Endodermal cell (in vitro differentiated cells): ENCODE results near the gene OR5L2. TPM values are rescaled to one million over a fixed set of nuclear protein-coding genes. Genes with fewer than 3 reads are reported as not detected.

Experiments used
- DNase-seq: peaks from one replicate; pipeline ENCODE4 v3.0.0-alpha.2; 2017
- H3K27ac ChIP-seq: 2 replicates; pipeline ENCODE4 v1.5.1; 2013; ENCODE audit warnings: mild to moderate bottlenecking, low read depth, low read length, moderate library complexity
- H3K27me3 ChIP-seq: 2 replicates; pipeline ENCODE4 v1.6.1; 2013; ENCODE audit warnings: mild to moderate bottlenecking, low read length, moderate library complexity; ENCODE audit not compliant: insufficient read depth, control insufficient read depth, poor library complexity, severe bottlenecking
- H3K36me3 ChIP-seq: 2 replicates; pipeline ENCODE4 v1.7.0; 2013; ENCODE audit warnings: mild to moderate bottlenecking, low read length, moderate library complexity; ENCODE audit not compliant: control insufficient read depth, insufficient read depth
- H3K4me1 ChIP-seq: one replicate; pipeline ENCODE4 v1.7.0; 2013; ENCODE audit warnings: low read length; ENCODE audit not compliant: control insufficient read depth, insufficient read depth
- H3K4me3 ChIP-seq: 2 replicates; pipeline ENCODE4 v1.5.1; 2013; ENCODE audit warnings: mild to moderate bottlenecking, low read length, moderate library complexity
- H3K9ac ChIP-seq: 2 replicates; pipeline ENCODE4 v1.6.1; 2013; ENCODE audit warnings: mild to moderate bottlenecking, low read length, moderate library complexity; ENCODE audit not compliant: poor library complexity, severe bottlenecking; ENCODE audit errors: extremely low read depth
- H3K9me3 ChIP-seq: 2 replicates; pipeline ENCODE4 v1.6.1; 2013; ENCODE audit warnings: mild to moderate bottlenecking, low read length, moderate library complexity; ENCODE audit not compliant: control insufficient read depth
- H3K27ac Mint-ChIP-seq: 2 replicates; pipeline ENCODE4 v1.8.0; 2020; ENCODE audit warnings: mixed read lengths
- H3K27me3 Mint-ChIP-seq: 2 replicates; pipeline ENCODE4 v1.8.0; 2021; ENCODE audit warnings: mild to moderate bottlenecking, mixed read lengths; ENCODE audit not compliant: insufficient read depth
- H3K36me3 Mint-ChIP-seq: 2 replicates; pipeline ENCODE4 v1.8.0; 2020; ENCODE audit warnings: low read depth, mixed read lengths
- H3K4me1 Mint-ChIP-seq: 2 replicates; pipeline ENCODE4 v1.8.0; 2020; ENCODE audit warnings: mixed read lengths
- H3K4me3 Mint-ChIP-seq: 2 replicates; pipeline ENCODE4 v1.8.0; 2020; ENCODE audit warnings: mild to moderate bottlenecking, moderate library complexity, mixed read lengths
- H3K9me3 Mint-ChIP-seq: 2 replicates; pipeline ENCODE4 v1.8.0; 2020; ENCODE audit warnings: mild to moderate bottlenecking, mixed read lengths
- CTCF ChIP-seq: fragments of 200-600 bp; sonication (generic); conservative IDR thresholded peaks from 2 replicates; pipeline ENCODE4 v1.5.0; 2021; ENCODE audit warnings: antibody characterized with exemption, mild to moderate bottlenecking
- whole genome bisulfite sequencing, 2 experiments: methylation state at CpG; one replicate each; pipeline versions ENCODE4 v1.1.5 to v1.1.7; 2013; ENCODE audit warnings: missing lambda C conversion rate in 2 of 2, mixed read lengths in 1 of 2; ENCODE audit not compliant: insufficient coverage in 1 of 2, insufficient read length in 1 of 2; 5-methylcytosine and 5-hydroxymethylcytosine counted together
- long read RNA-seq, 4 experiments: library from polyadenylated mRNA in 2 of 4; library from RNA in 1 of 4; library from capped mRNA in 1 of 4; stranded (forward) in 3 of 4; unstranded in 1 of 4; transcript quantifications; one replicate each; pipeline ENCODE4 v2.0.0, GENCODE V29; 2020 to 2021; ENCODE audit warnings: inconsistent platforms in 1 of 4
- polyA plus RNA-seq, 2 experiments: library from polyadenylated mRNA; stranded (reverse); fragments of 50-300 nt; gene quantifications; one replicate each; pipeline ENCODE4 v1.2.3, GENCODE V29; 2013
- total RNA-seq, 2 donors: library from RNA; stranded (reverse); fragmentation: NEBNext Ultra II Directional in 1 of 2; extraction: Animal tissue kit (Norgen Biotek cat#: 25700) in 1 of 2; gene quantifications; 2 replicates in 1 of 2; 3 replicates in 1 of 2; pipeline ENCODE4 v1.2.1, GENCODE V29; 2021

Gene OR5L2
- not detected for total RNA-seq
- not detected for polyA plus RNA-seq (2013, experiment 1 of 2)
- not detected for polyA plus RNA-seq (2013, experiment 2 of 2)
- long read RNA-seq, experiment 1 = 0 reads
- long read RNA-seq, experiment 2 = 0 reads
- long read RNA-seq, experiment 3 = 0 reads
- long read RNA-seq, experiment 4 = 0 reads

- no peaks in the 10 kb centered on the region for H3K4me1 Mint-ChIP-seq
- Histone ChIP-seq H3K4me3 (no peak within 1 kb of the TSS), H3K4me1 (no peaks in the 10 kb centered on the region), H3K9ac (no peak within 1 kb of the TSS), H3K27ac (no peak within 1 kb of the TSS), H3K36me3 (no peaks in the 10 kb centered on the region), H3K27me3 (no peaks in the 10 kb centered on the region), H3K9me3 (peaks cover 68% of the 10 kb centered on the region)
- no peak within 1 kb of the TSS for H3K27ac Mint-ChIP-seq
- no peaks in the 10 kb centered on the region for H3K36me3 Mint-ChIP-seq
- H3K9me3 Mint-ChIP-seq = peaks cover 69% of the 10 kb centered on the region
- no peak for TF ChIP-seq CTCF
- H3K27me3 Mint-ChIP-seq = no peaks in the 10 kb centered on the region
- no peak for DNase-seq
- no peak within 1 kb of the TSS for H3K4me3 Mint-ChIP-seq
These were observed at the start of gene OR5L2 for GRCh38 chr11:55826919-55827318. TSS of gene OR5L2 (plus strand) at chr11:55827219. CDS start at chr11:55827219, 0 bp downstream.

DNA sequence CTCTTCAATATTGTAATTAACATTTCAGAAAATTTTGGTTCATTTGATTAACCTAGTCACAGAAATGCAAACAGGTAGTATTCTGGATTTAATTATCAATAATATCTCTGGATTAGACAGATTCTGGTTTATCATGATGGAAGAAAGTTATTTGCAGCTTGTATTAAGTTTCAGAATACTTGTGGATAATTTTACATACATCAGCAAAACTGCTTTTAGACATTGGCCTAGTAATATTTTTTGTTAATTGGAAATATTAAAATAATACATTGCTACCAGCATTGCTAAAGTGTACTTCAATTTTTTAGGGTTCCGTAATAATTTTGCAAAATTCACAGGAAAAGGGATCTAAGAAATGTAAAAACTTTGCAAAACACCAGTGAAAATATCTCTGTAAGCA is 35.4 kb upstream of the OR5L2 start:
- no peaks in the 10 kb centered on the region for H3K4me1 Mint-ChIP-seq
- Histone ChIP-seq H3K4me3 (no peak overlapping the region), H3K27me3 (no peaks in the 10 kb centered on the region), H3K27ac (no peak overlapping the region), H3K9me3 (peaks cover 82% of the 10 kb centered on the region), H3K36me3 (no peaks in the 10 kb centered on the region), H3K4me1 (no peaks in the 10 kb centered on the region), H3K9ac (no peak overlapping the region)
- H3K9me3 Mint-ChIP-seq = peaks cover 62% of the 10 kb centered on the region
- WGBS, 2 experiments = 69% methylated on average over 1 of the region's 1 CpG; no CpG with 5 or more reads in 1 of the 2 experiments
- no peak for TF ChIP-seq CTCF
- no peak for DNase-seq
- H3K27me3 Mint-ChIP-seq = no peaks in the 10 kb centered on the region
- no peaks in the 10 kb centered on the region for H3K36me3 Mint-ChIP-seq
- H3K4me3 Mint-ChIP-seq = no peak overlapping the region
- no peak overlapping the region for H3K27ac Mint-ChIP-seq

DNA sequence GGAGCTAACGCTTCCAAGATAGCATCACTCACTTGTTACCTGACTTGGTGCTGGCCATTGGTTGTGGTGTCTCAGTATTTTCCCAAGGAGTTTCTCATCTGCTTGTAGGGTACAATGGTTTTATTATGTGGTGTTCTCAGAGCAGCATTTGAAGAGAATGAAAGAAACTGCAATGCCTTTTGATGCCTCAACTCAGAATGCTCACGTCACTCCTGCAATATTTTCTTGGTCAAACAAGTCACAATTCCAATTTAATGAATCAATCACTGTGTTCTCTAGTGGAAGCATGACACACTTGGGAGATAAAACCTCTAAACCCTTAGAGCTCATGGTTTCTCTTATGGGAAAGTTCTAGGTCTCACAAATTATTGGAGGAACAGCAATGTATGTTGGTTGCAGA is 33.7 kb upstream of the OR5L2 start:
- H3K9me3 Mint-ChIP-seq = peaks cover 59% of the 10 kb centered on the region
- H3K27ac Mint-ChIP-seq = no peak overlapping the region
- Histone ChIP-seq H3K9me3 (peaks cover 82% of the 10 kb centered on the region), H3K27ac (no peak overlapping the region), H3K9ac (no peak overlapping the region), H3K27me3 (no peaks in the 10 kb centered on the region), H3K4me3 (no peak overlapping the region), H3K36me3 (no peaks in the 10 kb centered on the region), H3K4me1 (no peaks in the 10 kb centered on the region)
- 79 to 86% methylated on average over 2 of the region's 2 CpGs for WGBS, 2 experiments
- no peaks in the 10 kb centered on the region for H3K4me1 Mint-ChIP-seq
- no peak for TF ChIP-seq CTCF
- no peaks in the 10 kb centered on the region for H3K27me3 Mint-ChIP-seq
- no peak overlapping the region for H3K4me3 Mint-ChIP-seq
- no peak for DNase-seq
- no peaks in the 10 kb centered on the region for H3K36me3 Mint-ChIP-seq
